Islet of Langerhans (tissue), 1 donor: ENCODE measurements around the gene TTLL3.

Experiments
- FAIRE-seq: peaks from one replicate; lab custom pipeline; 2011; peaks lifted over from hg19 to GRCh38; lab: Jason Lieb, UNC

TTLL3 gene

GRCh38 chr3:9807981-9808344, 2.1 kb upstream of the TTLL3 start:
- no peak for FAIRE-seq

- FAIRE-seq: no peak
These were observed 1.6 kb upstream of the TTLL3 start for GRCh38 chr3:9808345-9809037.

DNA sequence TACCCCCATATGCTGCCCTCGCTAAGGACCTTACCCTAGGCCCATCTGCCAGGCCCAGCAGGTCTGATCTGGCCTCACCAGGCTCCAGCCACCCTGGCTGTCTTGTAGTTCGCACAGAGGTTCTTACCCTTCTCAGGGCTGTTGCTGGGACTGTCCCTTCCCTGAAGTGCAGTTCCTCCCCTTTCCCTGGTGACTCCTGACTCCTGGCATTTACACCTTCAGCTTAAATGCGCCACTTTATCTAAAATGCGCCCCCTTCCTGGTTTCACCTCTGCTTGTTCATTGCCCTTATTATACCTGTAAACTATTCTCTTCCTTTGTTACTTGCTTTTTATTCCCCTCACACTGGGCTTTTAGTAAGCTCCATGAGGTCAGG, 835 bp upstream of the TTLL3 start:
- no peak for FAIRE-seq

GRCh38 chr3:9810433-9810770, 340 bp downstream of the TTLL3 start:
- no peak for FAIRE-seq

DNA sequence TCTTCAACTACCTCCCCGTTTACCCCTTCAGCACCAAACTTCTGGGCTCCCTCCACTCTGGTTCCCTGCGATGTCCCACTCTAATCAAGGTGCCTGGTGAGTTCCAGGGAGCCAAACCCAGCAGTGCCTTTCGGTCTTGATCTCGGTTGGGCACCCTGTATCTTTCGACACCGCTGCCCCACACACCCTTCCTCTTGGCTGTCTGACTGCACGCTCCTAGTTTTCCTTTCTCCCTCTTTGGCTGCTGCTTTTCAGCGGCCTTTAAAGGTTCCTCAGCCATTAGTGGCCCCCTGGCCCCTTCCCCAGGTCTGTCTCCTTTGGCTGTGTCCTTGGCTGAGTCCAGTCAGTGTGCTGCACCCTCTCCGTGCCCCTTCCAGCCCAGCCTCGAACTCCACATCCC, 784 bp downstream of the TTLL3 start:
- FAIRE-seq: no peak

GRCh38 chr3:9812870-9813483, 2.9 kb downstream of the TTLL3 start:
- no peak for FAIRE-seq

- FAIRE-seq: no peak
These were observed 5.9 kb downstream of the TTLL3 start for GRCh38 chr3:9815986-9816385.

DNA sequence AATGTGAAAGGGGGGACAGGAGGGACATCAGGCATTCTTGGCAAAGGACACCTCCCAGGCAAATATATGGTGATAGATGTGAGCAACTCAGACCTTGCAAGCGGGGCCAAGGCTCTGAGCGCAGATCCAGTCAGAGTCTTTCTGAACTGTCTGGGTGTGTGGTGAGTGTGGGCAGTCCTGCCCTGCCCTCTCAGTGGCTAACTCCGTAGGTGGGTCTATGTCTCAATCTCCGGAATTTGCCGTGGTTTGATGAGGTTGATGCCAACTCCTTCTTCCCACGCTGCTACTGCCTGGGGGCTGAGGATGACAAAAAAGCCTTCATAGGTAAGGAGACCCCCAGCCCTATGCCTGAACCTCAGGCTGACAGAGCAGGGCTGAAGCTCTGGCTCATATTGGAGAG, 7.4 kb downstream of the TTLL3 start:
- no peak for FAIRE-seq

- no peak for FAIRE-seq
These were observed 8.7 kb downstream of the TTLL3 start for GRCh38 chr3:9818666-9819335.

DNA sequence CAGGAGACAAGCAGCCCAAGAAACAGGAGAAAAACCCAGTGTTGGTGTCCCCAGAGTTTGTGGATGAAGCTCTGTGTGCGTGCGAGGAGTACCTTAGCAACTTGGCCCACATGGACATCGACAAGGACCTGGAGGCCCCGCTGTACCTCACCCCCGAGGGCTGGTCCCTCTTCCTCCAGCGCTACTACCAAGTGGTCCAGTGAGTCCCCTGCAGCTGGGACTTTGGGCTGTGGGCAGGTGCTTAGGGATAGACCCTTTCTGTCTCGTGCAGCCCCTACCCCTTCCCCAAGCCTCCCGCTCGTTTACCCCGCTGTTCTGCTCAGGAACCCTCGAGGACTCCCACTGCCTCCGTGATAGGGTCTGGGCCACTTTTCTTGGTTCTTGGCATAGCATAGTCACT, 10.5 kb downstream of the TTLL3 start:
- FAIRE-seq: no peak

DNA sequence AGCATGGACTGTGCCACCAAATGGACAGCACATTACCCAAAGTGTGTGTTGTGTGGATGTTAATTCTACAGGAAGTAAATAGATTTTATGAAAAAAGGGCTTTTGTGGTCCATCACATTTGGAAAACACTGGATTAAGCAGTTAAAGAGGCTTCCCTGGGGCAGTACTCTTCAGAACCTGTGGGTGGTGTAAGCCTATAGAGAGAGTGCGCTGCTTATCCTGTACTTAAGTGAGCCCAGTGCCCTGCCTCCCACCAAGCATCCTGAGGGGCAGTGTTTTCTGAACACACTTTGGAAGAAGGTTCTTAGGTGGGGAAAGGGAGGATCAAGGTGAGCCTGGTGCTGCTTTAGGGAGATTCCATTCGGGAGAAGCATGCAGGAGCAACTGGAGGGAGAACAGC, 10.9 kb downstream of the TTLL3 start:
- FAIRE-seq: no peak

DNA sequence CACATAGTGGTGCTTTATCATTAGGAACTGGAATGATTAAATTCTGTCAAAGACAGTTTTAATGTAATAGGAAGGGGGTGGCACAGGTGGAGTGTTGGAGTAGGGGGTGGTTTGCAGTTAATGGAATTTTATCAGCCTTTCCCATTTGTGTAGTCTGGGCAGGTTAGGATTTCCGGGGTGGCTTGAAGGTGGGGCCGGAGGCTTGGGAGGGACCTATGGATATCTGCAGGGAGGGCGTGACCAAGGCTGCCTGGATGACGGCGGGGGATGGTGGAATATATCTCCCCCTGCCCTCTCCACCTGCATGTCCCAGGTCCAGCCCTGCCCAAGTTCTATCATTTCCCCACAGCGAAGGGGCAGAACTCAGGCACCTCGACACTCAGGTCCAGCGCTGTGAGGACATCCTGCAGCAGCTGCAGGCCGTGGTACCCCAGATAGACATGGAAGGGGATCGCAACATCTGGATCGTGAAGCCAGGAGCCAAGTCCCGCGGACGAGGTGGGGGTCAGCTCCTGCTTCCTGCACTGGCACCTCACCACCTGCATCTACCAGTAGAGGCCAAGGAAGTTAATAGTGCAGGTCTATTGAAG, 15.5 kb downstream of the TTLL3 start:
- FAIRE-seq: no peak

DNA sequence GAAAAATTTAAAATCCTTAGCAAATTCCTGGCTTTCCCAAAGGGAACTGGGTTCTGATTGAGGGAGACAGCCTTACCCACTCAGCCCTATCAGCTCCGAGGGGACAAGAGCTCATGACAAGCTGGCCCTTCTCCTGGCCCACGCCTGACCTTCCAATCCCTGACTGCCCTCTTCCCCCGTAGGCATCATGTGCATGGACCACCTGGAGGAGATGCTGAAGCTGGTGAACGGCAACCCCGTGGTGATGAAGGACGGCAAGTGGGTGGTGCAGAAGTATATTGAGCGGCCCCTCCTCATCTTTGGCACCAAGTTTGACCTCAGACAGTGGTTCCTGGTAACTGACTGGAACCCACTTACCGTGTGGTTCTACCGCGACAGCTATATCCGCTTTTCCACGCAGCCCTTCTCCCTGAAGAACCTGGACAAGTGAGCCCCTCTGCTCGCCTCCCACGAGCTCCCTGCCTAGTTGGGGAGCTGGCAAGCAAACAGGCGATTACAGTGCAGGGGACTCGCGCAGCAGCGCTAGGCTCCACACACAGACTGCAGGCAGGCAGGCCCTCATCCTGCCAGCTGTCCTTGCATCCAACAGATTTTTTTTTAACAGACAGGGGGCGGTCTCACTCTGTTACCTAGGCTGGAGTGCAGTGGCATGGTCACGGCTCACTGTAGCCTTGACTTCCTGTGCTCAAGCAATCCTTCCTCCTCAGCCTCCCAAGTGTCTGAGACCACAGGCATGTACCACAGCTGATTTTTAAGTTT, 16.9 kb downstream of the TTLL3 start:
- FAIRE-seq: no peak

DNA sequence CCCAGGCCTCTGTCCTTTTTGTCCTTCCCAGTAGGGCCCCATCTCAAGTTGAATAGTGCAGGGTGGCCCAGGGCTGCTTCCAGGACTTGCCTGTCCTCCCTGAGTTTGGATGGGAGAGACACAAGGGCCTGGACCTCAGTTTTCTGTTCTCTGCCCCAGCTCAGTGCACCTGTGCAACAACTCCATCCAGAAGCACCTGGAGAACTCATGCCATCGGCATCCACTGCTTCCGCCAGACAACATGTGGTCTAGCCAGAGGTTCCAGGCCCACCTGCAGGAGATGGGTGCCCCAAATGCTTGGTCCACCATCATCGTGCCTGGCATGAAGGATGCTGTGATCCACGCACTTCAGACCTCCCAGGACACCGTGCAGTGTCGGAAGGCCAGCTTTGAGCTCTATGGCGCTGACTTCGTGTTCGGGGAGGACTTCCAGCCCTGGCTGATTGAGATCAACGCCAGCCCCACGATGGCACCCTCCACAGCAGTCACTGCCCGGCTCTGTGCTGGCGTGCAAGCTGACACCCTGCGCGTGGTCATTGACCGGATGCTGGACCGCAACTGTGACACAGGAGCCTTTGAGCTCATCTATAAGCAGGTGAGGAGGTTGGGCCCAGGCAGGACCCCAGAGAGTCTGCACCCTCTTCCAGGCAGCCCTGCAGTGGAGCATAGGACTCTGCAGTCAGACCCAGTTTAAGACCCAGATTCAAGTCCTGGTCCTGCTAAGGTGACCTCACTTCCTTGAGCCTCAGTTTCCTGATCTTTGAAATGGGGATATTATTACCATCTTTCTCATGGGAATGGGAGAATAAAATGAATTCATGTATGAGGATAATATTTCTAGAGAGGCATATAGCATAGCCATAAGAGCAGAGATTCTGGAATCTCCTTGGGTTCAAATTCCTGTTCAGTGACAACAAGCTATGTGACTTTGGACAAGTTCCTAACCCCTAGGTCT, 19.0 kb downstream of the TTLL3 start:
- no peak for FAIRE-seq

DNA sequence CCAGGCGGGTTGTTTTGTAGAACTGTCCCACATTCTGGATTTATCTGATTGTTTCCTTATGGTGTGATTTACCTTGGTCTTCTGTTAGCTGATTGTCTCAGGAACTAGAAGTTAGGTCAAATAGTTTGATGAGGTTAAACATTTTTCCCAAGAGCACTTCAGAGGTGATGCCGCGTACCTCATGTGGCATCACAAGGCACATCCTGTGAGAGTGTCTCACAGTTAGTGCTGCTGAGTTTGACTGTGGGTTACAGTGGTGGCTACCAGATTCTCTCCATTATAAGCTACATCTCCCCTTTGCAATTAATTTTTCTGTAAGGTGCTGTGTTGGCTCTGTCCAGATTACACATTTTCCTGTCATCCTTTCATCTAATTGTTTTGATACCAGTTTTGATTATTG, 21.2 kb downstream of the TTLL3 start:
- no peak for FAIRE-seq

DNA sequence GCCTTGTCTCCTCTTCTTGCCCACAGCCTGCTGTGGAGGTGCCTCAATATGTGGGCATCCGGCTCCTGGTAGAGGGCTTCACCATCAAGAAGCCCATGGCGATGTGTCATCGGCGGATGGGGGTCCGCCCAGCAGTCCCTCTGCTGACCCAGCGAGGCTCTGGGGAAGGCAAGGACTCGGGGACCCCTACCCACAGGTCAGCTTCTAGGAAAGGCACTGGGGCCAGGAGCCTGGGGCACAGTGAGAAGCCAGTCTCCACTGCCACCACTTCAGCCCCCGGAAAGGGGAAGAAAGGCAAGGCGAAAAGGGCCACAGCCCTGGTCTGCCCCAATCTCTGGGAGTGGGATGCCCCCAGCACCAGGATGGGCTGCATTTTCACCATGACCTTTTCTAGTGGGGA, 23.0 kb downstream of the TTLL3 start:
- FAIRE-seq: no peak

- FAIRE-seq: no peak
These were observed 24.7 kb downstream of the TTLL3 start for GRCh38 chr3:9834520-9835380.

DNA sequence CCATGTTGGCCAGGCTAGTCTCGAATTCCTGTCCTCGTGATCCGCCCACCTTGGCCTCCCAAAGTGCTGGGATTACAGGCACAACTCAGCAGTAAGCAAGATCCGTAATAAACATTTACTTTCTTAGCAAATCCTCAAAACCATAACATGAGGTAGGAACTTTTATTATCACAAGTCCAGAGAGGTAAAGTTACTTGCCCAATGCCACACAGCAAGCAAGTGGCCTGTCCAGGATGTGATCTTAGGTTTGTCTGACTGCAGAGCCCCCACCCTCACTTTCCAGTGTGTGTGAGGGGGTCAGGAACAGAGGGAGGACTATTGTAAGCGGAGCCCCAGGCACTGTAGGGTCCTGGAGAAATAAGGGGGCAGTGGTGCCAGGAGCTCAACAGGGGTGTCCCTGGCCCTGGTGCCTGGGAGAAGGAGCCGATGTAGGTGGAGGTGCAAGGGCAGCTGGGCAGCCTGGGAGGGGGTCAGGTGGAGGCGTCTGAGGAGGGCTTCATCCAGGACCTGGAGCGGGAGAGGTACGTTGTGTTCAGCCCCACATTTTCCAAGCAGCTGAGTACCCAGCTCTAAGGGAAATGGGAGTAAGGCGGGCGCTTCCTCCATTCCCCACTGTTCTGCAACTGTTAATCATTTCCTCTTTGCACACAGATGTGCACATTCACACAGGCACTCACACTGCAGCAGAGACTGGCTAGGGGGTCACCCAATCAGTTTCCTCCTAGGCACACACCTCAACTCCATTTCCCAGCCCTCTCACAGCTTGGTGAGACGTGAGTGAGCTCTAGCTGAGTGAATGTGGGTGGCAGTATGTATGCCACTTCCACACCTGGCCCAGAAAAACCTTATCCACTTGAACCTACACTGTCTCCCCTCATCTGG, 27.9 kb downstream of the TTLL3 start:
- FAIRE-seq: no peak

GRCh38 chr3:9838856-9839255, 28.8 kb downstream of the TTLL3 start:
- no peak for FAIRE-seq

- FAIRE-seq: no peak
These were observed 31.0 kb downstream of the TTLL3 start for GRCh38 chr3:9841015-9841414.
